Neural progenitor cell (in vitro differentiated cells): ENCODE data around the gene GLDN. TPM values are rescaled to one million over a fixed set of nuclear protein-coding genes. Genes with fewer than 3 reads are reported as not detected.
"Not testable (repeated sequence)": the region's sequence is repeated elsewhere in the genome, so short reads cannot be mapped to it uniquely, and the experiment has no call there.

ENCODE experiments used
- DNase-seq: peaks from one replicate; pipeline ENCODE4 v3.0.0-alpha.2; 2016; ENCODE audit warnings: low spot score
- H2AFZ ChIP-seq: fragments of 200-600 bp; sonication (generic); replicated peaks from 2 replicates; pipeline ENCODE4 v1.6.1; 2016; ENCODE audit warnings: antibody characterized with exemption
- H3F3A ChIP-seq: fragments of 200-600 bp; sonication (generic); 2 replicates; pipeline ENCODE4 v1.6.1; 2016; ENCODE audit warnings: antibody characterized with exemption, low read depth
- H3K27ac ChIP-seq: fragments of 200-600 bp; sonication (generic); 2 replicates; pipeline ENCODE4 v1.5.1; 2016; ENCODE audit warnings: mild to moderate bottlenecking
- H3K27me3 ChIP-seq: fragments of 200-600 bp; sonication (generic); 2 replicates; pipeline ENCODE4 v1.6.1; 2016; ENCODE audit warnings: mild to moderate bottlenecking, moderate library complexity
- H3K36me3 ChIP-seq: fragments of 200-600 bp; sonication (generic); 2 replicates; pipeline ENCODE4 v1.5.1; 2016
- H3K4me1 ChIP-seq: fragments of 200-600 bp; sonication (generic); 2 replicates; pipeline ENCODE4 v1.6.1; 2016; ENCODE audit warnings: mixed run types
- H3K4me2 ChIP-seq: fragments of 200-600 bp; sonication (generic); 2 replicates; pipeline ENCODE4 v1.6.1; 2016
- H3K4me3 ChIP-seq: fragments of 200-600 bp; sonication (generic); 2 replicates; pipeline ENCODE4 v1.5.1; 2016
- H3K79me2 ChIP-seq: fragments of 200-600 bp; sonication (generic); 2 replicates; pipeline ENCODE4 v1.6.1; 2016; ENCODE audit warnings: low read depth
- H3K9ac ChIP-seq: fragments of 200-600 bp; sonication (generic); 2 replicates; pipeline ENCODE4 v1.6.1; 2016
- H3K9me3 ChIP-seq: fragments of 200-600 bp; sonication (generic); 2 replicates; pipeline ENCODE4 v1.5.1; 2016; ENCODE audit warnings: low read depth
- H4K20me1 ChIP-seq: fragments of 200-600 bp; sonication (generic); 2 replicates; pipeline ENCODE4 v1.6.1; 2016; ENCODE audit warnings: low read depth
- H3K27ac Mint-ChIP-seq: 3 replicates; pipeline ENCODE4 v1.8.0; 2021; ENCODE audit warnings: mixed read lengths
- H3K27me3 Mint-ChIP-seq: 2 replicates; pipeline ENCODE4 v1.8.0; 2022; ENCODE audit warnings: low read depth, mild to moderate bottlenecking, inconsistent platforms, moderate library complexity, mixed read lengths; ENCODE audit not compliant: insufficient read depth
- H3K36me3 Mint-ChIP-seq: 3 replicates; pipeline ENCODE4 v1.8.0; 2021; ENCODE audit warnings: mixed read lengths
- H3K4me1 Mint-ChIP-seq: 3 replicates; pipeline ENCODE4 v1.8.0; 2021; ENCODE audit warnings: mixed read lengths
- H3K4me3 Mint-ChIP-seq: 3 replicates; pipeline ENCODE4 v1.8.0; 2021; ENCODE audit warnings: mild to moderate bottlenecking, moderate library complexity, mixed read lengths
- H3K9me3 Mint-ChIP-seq: 3 replicates; pipeline ENCODE4 v1.8.0; 2020; ENCODE audit warnings: mixed read lengths
- EZH2 ChIP-seq: fragments of 200-600 bp; sonication (generic); IDR thresholded peaks from 2 replicates; pipeline ENCODE4 v1.6.1; 2017; ENCODE audit warnings: antibody characterized with exemption, mild to moderate bottlenecking, moderate library complexity
- EZH2phosphoT487 ChIP-seq: fragments of 200-600 bp; sonication (generic); IDR thresholded peaks from 2 replicates; pipeline ENCODE4 v1.6.1; 2017; ENCODE audit warnings: antibody characterized with exemption
- total RNA-seq: library from RNA; depleted of rRNA; stranded (reverse); fragments of >200 nt; gene quantifications from 2 replicates; pipeline ENCODE4 v1.2.3, GENCODE V29; 2015; ENCODE audit warnings: low replicate concordance
- TF ChIP-seq, protein P1 (sequence below): fragments of 200-600 bp; sonication (generic); IDR thresholded peaks from 2 replicates; pipeline ENCODE4 v1.5.1; 2017; ENCODE audit warnings: antibody characterized with exemption, mild to moderate bottlenecking

Gene GLDN
- total RNA-seq, 1 donor from 2014 or later = 5.3 TPM

- H3K4me3 ChIP-seq = no peak overlapping the region
- no peaks in the 10 kb centered on the region for H3K9me3 ChIP-seq
- no peaks in the 10 kb centered on the region for H3F3A ChIP-seq
- no peak overlapping the region for H3K9ac ChIP-seq
- H3K4me3 Mint-ChIP-seq = no peak overlapping the region
- no peaks in the 10 kb centered on the region for H4K20me1 ChIP-seq
- no peaks in the 10 kb centered on the region for H3K4me1 ChIP-seq
- no peak overlapping the region for H3K4me2 ChIP-seq
- no peak for DNase-seq
- no peaks in the 10 kb centered on the region for H3K36me3 Mint-ChIP-seq
- H2AFZ ChIP-seq = no peak overlapping the region
- no peak overlapping the region for H3K27ac ChIP-seq
- H3K27me3 Mint-ChIP-seq = no peaks in the 10 kb centered on the region
- TF ChIP-seq EZH2 (no peak), EZH2phosphoT487 (no peak)
- TF ChIP-seq, protein P1, sequence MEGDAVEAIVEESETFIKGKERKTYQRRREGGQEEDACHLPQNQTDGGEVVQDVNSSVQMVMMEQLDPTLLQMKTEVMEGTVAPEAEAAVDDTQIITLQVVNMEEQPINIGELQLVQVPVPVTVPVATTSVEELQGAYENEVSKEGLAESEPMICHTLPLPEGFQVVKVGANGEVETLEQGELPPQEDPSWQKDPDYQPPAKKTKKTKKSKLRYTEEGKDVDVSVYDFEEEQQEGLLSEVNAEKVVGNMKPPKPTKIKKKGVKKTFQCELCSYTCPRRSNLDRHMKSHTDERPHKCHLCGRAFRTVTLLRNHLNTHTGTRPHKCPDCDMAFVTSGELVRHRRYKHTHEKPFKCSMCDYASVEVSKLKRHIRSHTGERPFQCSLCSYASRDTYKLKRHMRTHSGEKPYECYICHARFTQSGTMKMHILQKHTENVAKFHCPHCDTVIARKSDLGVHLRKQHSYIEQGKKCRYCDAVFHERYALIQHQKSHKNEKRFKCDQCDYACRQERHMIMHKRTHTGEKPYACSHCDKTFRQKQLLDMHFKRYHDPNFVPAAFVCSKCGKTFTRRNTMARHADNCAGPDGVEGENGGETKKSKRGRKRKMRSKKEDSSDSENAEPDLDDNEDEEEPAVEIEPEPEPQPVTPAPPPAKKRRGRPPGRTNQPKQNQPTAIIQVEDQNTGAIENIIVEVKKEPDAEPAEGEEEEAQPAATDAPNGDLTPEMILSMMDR = no peak
- no peak overlapping the region for H3K27ac Mint-ChIP-seq
- H3K4me1 Mint-ChIP-seq = peaks cover 3% of the 10 kb centered on the region
- no peaks in the 10 kb centered on the region for H3K27me3 ChIP-seq
- H3K9me3 Mint-ChIP-seq = no peaks in the 10 kb centered on the region
- H3K79me2 ChIP-seq = no peaks in the 10 kb centered on the region
- H3K36me3 ChIP-seq = no peaks in the 10 kb centered on the region
Observed at GRCh38 chr15:51416129-51416528, 74.7 kb downstream of the GLDN start.

GRCh38 chr15:51423040-51423439, 81.6 kb downstream of the GLDN start:
- not testable (repeated sequence) for H3K4me3 Mint-ChIP-seq, H3K4me2 ChIP-seq, H3K4me1 Mint-ChIP-seq, H3K4me1 ChIP-seq, H3K27me3 Mint-ChIP-seq, H3K36me3 Mint-ChIP-seq, H3K27me3 ChIP-seq, H3F3A ChIP-seq, H3K27ac ChIP-seq, H2AFZ ChIP-seq, H4K20me1 ChIP-seq, H3K9ac ChIP-seq, H3K9me3 Mint-ChIP-seq, H3K4me3 ChIP-seq, DNase-seq, H3K36me3 ChIP-seq, H3K27ac Mint-ChIP-seq, H3K79me2 ChIP-seq
- peaks cover 12% of the 10 kb centered on the region for H3K9me3 ChIP-seq

GRCh38 chr15:51424780-51425179, 83.3 kb downstream of the GLDN start:
- Mint-ChIP-seq H3K9me3 (no peaks in the 10 kb centered on the region), H3K27me3 (no peaks in the 10 kb centered on the region), H3K27ac (no peak overlapping the region), H3K4me3 (no peak overlapping the region), H3K36me3 (peaks cover 2% of the 10 kb centered on the region), H3K4me1 (no peaks in the 10 kb centered on the region)
- no peaks in the 10 kb centered on the region for H3K36me3 ChIP-seq
- H4K20me1 ChIP-seq = no peaks in the 10 kb centered on the region
- no peaks in the 10 kb centered on the region for H3K27me3 ChIP-seq
- H3K27ac ChIP-seq = no peak overlapping the region
- H3K9ac ChIP-seq = no peak overlapping the region
- no peak for TF ChIP-seq EZH2phosphoT487
- no peak for TF ChIP-seq EZH2
- TF ChIP-seq, protein P1 = no peak
- H3K79me2 ChIP-seq = no peaks in the 10 kb centered on the region
- H3K4me3 ChIP-seq = no peak overlapping the region
- DNase-seq = no peak
- no peaks in the 10 kb centered on the region for H3F3A ChIP-seq
- peaks cover 12% of the 10 kb centered on the region for H3K9me3 ChIP-seq
- H3K4me1 ChIP-seq = no peaks in the 10 kb centered on the region
- no peak overlapping the region for H3K4me2 ChIP-seq
- H2AFZ ChIP-seq = no peak overlapping the region

GRCh38 chr15:51425517-51426040, 84.1 kb downstream of the GLDN start:
- no peak overlapping the region for H3K4me2 ChIP-seq
- Mint-ChIP-seq H3K27me3 (no peaks in the 10 kb centered on the region), H3K4me1 (no peaks in the 10 kb centered on the region), H3K9me3 (no peaks in the 10 kb centered on the region), H3K4me3 (no peak overlapping the region), H3K27ac (no peak overlapping the region), H3K36me3 (peaks cover 2% of the 10 kb centered on the region)
- H4K20me1 ChIP-seq = no peaks in the 10 kb centered on the region
- no peak overlapping the region for H2AFZ ChIP-seq
- no peaks in the 10 kb centered on the region for H3K4me1 ChIP-seq
- DNase-seq = no peak
- no peaks in the 10 kb centered on the region for H3K27me3 ChIP-seq
- peaks cover 12% of the 10 kb centered on the region for H3K9me3 ChIP-seq
- no peaks in the 10 kb centered on the region for H3K79me2 ChIP-seq
- H3K27ac ChIP-seq = no peak overlapping the region
- H3K36me3 ChIP-seq = no peaks in the 10 kb centered on the region
- H3K4me3 ChIP-seq = no peak overlapping the region
- H3K9ac ChIP-seq = no peak overlapping the region
- TF ChIP-seq EZH2 = no peak
- TF ChIP-seq, protein P1 = no peak
- TF ChIP-seq EZH2phosphoT487 = no peak
- no peaks in the 10 kb centered on the region for H3F3A ChIP-seq
